Smooth muscle cell (in vitro differentiated cells): ENCODE measurements around the gene TNS2. TPM values are rescaled to one million over a fixed set of nuclear protein-coding genes. Genes with fewer than 3 reads are reported as not detected.
A peak's percentile ranks its signal among the peaks of the same experiment; 100 is the strongest.

Experiments used
- DNase-seq: peaks from one replicate; lab custom pipeline; 2025; ENCODE audit not compliant: unreplicated experiment; lab: John Stamatoyannopoulos, UW
- H2AFZ ChIP-seq: fragments of 200-600 bp; sonication (generic); 2 replicates; pipeline ENCODE4 v1.6.0; 2016; ENCODE audit warnings: antibody characterized with exemption, low read depth, mild to moderate bottlenecking
- H3F3A ChIP-seq: fragments of 200-600 bp; sonication (generic); 2 replicates; pipeline ENCODE4 v1.6.0; 2017; ENCODE audit warnings: antibody characterized with exemption, low read depth
- H3K27ac ChIP-seq: fragments of 200-600 bp; sonication (generic); 2 replicates; pipeline ENCODE4 v1.5.1; 2016; ENCODE audit warnings: low read depth, mild to moderate bottlenecking
- H3K27me3 ChIP-seq: fragments of 200-600 bp; sonication (generic); 2 replicates; pipeline ENCODE4 v1.6.1; 2016; ENCODE audit warnings: low read depth, mild to moderate bottlenecking
- H3K36me3 ChIP-seq: fragments of 200-600 bp; sonication (generic); 2 replicates; pipeline ENCODE4 v1.5.1; 2016; ENCODE audit warnings: low read depth
- H3K4me1 ChIP-seq: fragments of 200-600 bp; sonication (generic); 2 replicates; pipeline ENCODE4 v1.5.1; 2016; ENCODE audit warnings: low read depth
- H3K4me2 ChIP-seq: fragments of 200-600 bp; sonication (generic); 2 replicates; pipeline ENCODE4 v1.6.0; 2016; ENCODE audit warnings: mild to moderate bottlenecking
- H3K4me3 ChIP-seq: fragments of 200-600 bp; sonication (generic); 2 replicates; pipeline ENCODE4 v1.5.1; 2016; ENCODE audit warnings: mild to moderate bottlenecking
- H3K79me2 ChIP-seq: fragments of 200-600 bp; sonication (generic); 2 replicates; pipeline ENCODE4 v1.6.0; 2016; ENCODE audit warnings: low read depth, mild to moderate bottlenecking
- H3K9ac ChIP-seq: fragments of 200-600 bp; sonication (generic); 2 replicates; pipeline ENCODE4 v1.6.0; 2016; ENCODE audit warnings: low read depth
- H3K9me3 ChIP-seq: fragments of 200-600 bp; sonication (generic); replicated peaks from 2 replicates; pipeline ENCODE4 v1.5.1; 2016; ENCODE audit warnings: low read depth
- H4K20me1 ChIP-seq: fragments of 200-600 bp; sonication (generic); 2 replicates; pipeline ENCODE4 v1.6.0; 2016; ENCODE audit warnings: low read depth
- CTCF ChIP-seq: fragments of 200-600 bp; sonication (generic); IDR thresholded peaks from 2 replicates; pipeline ENCODE4 v1.5.1; 2017; ENCODE audit warnings: borderline replicate concordance, mild to moderate bottlenecking, antibody characterized with exemption; ENCODE audit not compliant: insufficient read depth, poor library complexity, severe bottlenecking
- WGBS: methylation state at CpG from one replicate; pipeline ENCODE4 v1.1.7; 2016; ENCODE audit warnings: low lambda C conversion rate; 5-methylcytosine and 5-hydroxymethylcytosine counted together
- polyA plus RNA-seq: library from polyadenylated mRNA; unstranded; fragments of >200 nt; fragmentation: Nextera tagmentation; extraction: Ambion mirVana; gene quantifications from 2 replicates; pipeline ENCODE4 v1.2.1, GENCODE V29; 2016
- total RNA-seq: library from RNA; depleted of rRNA; stranded (reverse); fragments of >200 nt; gene quantifications from 2 replicates; pipeline ENCODE4 v1.2.3, GENCODE V29; 2014

TNS2 gene
- total and polyA plus RNA-seq, 2 experiments from 2014 or later, result 9.3 to 17.4 TPM

GRCh38 chr12:53064613-53065436 lies 15.0 kb downstream of the TNS2 start:
- Histone ChIP-seq H3K9ac (no peak overlapping the region), H3K27ac (no peak overlapping the region), H3K9me3 (no peaks in the 10 kb centered on the region), H3K4me2 (no peak overlapping the region), H2AFZ (no peak overlapping the region), H3K4me3 (no peak overlapping the region), H4K20me1 (peaks cover 16% of the 10 kb centered on the region), H3K36me3 (no peaks in the 10 kb centered on the region), H3K79me2 (no peaks in the 10 kb centered on the region), H3F3A (no peaks in the 10 kb centered on the region), H3K4me1 (no peaks in the 10 kb centered on the region), H3K27me3 (no peaks in the 10 kb centered on the region)
- TF ChIP-seq CTCF, result no peak
- WGBS, result 92% methylated on average over 11 of the region's 11 CpGs
- DNase-seq, result no peak

GRCh38 chr12:53065470-53065869 lies 15.6 kb downstream of the TNS2 start:
- Histone ChIP-seq H3K9ac (no peak overlapping the region), H3K27me3 (no peaks in the 10 kb centered on the region), H3F3A (no peaks in the 10 kb centered on the region), H2AFZ (no peak overlapping the region), H3K4me3 (no peak overlapping the region), H3K4me2 (no peak overlapping the region), H3K4me1 (no peaks in the 10 kb centered on the region), H3K9me3 (no peaks in the 10 kb centered on the region), H3K27ac (no peak overlapping the region), H3K36me3 (no peaks in the 10 kb centered on the region), H3K79me2 (no peaks in the 10 kb centered on the region), H4K20me1 (peaks cover 23% of the 10 kb centered on the region)
- DNase-seq, result no peak
- WGBS, result 88% methylated on average over 7 of the region's 7 CpGs
- no peak for TF ChIP-seq CTCF

GRCh38 chr12:53065975-53066931 lies 16.4 kb downstream of the TNS2 start:
- no peaks in the 10 kb centered on the region for H3K79me2 ChIP-seq
- no peak overlapping the region for H3K4me2 ChIP-seq
- H3F3A ChIP-seq, result no peaks in the 10 kb centered on the region
- H3K9me3 ChIP-seq, result no peaks in the 10 kb centered on the region
- H3K27ac ChIP-seq, result no peak overlapping the region
- no peaks in the 10 kb centered on the region for H3K36me3 ChIP-seq
- peak; percentile 27 for DNase-seq
- 58% methylated on average over 24 of the region's 24 CpGs for WGBS
- H3K27me3 ChIP-seq, result no peaks in the 10 kb centered on the region
- H3K4me1 ChIP-seq, result no peaks in the 10 kb centered on the region
- peak; percentile 85 for TF ChIP-seq CTCF
- no peak overlapping the region for H3K4me3 ChIP-seq
- H4K20me1 ChIP-seq, result peaks cover 30% of the 10 kb centered on the region
- no peak overlapping the region for H2AFZ ChIP-seq
- H3K9ac ChIP-seq, result no peak overlapping the region
